NCI-H510A treated with DMSO at 0.1 percent for 48 hours (cell line): ENCODE results near the gene FILIP1L.

Experiments used
- DNase-seq: peaks from one replicate; lab custom pipeline; 2025; lab: John Stamatoyannopoulos, UW

Gene FILIP1L

DNA sequence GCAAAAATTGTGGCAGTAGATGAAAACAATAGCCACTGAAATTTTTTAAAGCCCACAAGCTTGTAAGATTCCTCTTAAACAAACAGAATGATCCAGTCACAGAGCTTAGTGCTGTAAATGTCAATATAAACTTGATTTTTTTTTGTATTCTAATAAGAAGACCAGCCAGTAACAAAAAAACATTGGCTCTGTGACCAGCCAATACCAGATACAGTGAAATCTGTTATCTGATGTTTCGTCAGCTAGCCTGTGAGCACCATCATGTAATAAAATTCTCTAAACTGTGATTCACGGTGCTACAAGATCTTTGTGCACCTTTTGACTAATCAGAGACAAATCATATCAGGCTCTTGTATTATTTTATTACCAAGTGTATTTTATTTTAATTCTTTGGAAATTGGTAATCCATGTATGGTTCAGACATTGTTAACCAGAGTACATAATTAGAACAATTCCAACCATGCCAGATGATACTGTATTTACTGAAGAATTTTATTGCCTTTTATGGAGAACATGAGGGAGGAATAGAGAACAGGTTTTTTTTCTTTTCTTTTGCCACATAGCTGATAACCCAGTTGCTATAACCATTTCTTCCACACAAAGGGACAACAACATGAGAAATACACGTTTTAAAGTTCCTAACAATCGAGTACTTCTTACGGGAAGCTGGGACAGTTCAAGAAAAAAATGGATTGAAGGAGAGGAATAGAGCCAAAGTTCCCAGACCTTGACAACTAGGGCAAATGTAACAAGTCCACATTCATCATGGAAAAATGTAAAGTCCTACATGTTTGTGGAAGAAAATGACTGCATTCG is 71.9 kb downstream of the FILIP1L start:
- DNase-seq = no peak

DNA sequence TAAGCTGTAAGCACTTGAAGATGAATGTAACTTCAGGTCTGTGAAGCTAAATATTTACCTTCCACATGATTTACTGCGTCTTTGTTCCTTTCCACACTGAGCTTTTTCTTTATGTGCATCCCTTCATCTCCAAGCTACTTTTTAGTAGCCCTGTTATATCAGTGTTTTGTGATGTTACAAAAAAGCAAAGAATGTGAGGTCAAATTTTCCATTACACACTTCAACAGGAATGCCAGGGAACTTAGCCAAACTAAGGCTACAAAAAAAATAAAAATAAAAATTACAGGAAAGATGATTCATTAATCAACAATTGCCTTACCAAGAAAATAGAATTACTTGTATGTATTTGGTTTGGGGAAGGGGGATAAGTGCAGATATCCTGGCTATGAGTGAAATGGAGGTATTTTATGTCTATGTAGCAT is 73.0 kb downstream of the FILIP1L start:
- no peak for DNase-seq

DNA sequence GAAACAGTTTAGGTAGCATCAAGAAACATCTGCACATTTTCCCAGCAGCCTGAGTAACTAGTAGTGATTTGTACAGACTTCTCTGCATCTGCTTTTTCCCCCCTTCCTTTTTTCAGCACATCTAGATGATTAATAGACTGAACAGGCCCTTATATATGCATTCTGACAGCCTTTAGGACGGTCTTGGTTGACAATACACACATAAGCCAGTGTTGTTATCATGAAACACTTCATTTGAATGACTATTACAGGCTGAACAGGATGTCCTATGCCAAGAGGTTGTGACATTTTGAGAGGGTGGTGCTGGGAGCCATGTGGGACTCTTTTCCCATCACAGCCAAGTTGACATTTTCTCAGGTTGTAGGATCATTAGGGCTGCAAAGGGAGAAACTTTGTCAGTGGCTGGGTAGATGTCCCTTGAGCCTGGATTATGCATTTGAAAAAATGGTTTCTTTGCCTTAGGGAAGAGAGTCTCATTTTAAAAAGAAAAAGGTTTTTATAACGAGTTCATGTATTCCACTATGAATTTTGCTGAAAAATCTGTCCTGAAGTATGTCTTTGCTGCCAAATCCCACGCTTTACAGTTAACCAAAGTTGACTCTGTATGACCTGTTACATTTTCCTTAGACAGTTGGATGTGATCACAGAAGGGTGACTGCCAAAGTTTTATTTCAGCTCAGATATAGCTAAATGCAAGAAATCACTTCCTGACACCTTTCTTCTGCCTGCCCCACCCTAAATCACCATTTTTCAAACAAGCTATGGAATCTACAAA is 73.7 kb downstream of the FILIP1L start:
- no peak for DNase-seq

DNA sequence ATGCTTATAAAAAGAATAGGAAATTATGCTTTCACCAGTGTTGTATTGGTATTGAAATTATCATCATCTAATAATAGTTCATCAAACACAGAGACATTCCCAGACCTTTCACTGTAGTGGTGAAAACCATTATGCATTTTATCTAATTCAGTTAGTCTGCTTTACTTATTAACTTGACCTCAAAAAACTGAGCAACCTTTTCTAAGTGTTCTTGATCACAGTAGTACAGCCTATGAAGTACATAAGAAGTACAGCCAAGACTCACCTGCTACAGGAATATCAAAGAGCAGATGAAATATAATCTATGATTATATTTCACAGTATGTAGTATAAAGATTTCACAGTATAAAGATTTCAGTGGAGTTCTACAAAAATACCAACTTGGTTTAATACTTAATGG is 75.2 kb downstream of the FILIP1L start:
- DNase-seq = no peak

DNA sequence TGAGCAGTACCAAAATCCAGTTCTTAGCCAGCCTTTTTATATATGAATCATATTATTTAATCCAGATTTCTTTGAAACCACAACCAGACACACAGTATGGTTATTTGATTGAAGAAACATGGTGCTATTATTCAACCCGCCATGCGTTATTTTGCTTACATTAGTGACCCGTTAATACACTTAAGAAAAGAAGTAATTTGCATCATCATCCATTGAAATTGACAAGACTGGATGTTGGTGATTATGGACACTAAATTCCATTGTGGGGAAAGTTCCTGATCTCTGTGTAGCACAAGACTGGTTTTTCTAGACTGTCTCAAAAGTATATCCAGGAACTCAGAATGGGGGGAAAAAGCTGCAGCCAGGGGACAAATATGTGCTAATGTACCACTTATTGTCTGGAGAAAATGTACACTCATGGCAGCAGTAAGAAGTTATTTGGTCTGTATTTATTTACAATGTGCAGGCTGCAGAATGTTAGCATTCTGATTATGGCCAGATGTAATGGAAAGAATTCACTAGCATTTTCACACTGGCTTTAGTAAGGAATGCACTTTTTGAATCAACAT is 80.3 kb downstream of the FILIP1L start:
- DNase-seq = no peak

DNA sequence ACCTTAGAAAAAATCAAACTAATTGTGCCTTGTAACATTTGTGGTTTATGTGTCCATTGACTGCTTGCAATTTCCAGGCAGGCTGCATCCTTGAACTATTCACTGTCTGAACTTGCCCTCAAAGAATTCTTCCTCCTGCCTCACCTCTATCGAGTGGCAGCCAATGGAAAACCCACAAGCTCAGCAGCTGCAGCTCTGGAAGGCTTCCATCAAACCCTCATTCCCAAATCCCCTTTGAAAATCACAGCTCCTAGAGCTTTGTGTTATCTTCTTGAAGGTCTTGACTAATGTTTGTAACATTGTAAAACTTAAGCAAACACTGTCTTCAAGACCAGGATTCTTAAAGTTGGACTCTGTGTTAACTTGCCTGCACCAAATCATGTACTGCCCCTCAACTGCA is 81.1 kb downstream of the FILIP1L start:
- no peak for DNase-seq

DNA sequence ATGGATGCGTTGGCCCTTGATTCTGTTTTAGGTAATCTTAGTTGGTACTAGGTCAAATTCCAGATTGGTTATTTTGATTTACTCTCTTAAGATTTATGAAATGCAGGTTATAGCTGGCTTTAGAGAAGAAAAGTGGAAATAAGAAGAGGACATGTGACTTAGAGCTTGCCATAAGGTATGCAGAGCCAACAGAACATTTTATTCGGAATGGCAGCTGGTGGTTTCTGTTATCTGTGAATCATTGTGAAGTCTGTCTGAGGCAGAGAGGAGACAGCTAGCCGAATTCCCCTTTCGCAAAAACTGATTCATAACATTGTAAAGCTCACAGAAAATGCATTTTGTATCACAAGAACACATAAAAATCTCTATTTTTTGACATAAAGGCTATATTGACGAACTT is 82.1 kb downstream of the FILIP1L start:
- DNase-seq = no peak

DNA sequence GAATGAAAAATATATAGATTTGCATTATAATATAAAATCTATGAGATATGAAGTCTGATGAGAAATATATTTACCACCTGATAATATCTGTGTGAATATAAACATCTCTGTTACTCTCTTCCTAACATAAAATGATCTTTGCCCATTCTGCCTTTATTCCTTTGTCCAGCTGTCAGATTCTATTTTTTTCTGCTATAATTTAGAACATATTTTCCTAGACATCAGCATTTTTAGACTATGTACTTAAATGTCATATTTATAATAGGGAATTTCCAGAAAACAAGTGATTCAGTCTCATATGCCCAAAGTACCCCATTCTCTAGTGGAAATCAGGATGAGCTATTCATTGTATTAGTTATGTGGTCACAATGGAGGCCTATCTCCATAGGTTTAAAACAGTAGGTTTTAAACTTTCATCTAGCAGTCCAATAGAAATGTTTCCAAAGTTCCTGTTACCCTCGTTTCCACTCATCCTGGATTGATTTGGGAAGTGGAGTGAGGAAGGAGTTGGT is 83.3 kb downstream of the FILIP1L start:
- no peak for DNase-seq

DNA sequence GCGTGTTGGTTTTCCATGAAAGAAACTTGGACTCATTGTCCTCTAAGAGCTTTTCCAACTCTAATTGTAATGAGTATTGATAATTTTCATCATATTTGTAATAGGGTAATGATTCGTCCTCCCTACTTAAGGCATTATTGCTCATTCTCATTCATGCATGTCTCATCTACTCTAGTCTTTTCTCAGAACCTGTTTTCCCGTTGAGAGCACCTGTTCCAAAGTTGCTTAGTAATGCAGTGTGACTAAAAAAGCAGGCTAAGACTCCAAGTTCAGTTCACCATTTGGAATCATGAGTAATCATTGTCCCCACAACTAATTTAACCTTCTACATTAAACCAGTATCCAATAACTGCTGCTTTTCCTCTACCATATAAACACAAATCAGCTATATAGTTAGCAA is 84.0 kb downstream of the FILIP1L start:
- DNase-seq = peak; percentile 15

DNA sequence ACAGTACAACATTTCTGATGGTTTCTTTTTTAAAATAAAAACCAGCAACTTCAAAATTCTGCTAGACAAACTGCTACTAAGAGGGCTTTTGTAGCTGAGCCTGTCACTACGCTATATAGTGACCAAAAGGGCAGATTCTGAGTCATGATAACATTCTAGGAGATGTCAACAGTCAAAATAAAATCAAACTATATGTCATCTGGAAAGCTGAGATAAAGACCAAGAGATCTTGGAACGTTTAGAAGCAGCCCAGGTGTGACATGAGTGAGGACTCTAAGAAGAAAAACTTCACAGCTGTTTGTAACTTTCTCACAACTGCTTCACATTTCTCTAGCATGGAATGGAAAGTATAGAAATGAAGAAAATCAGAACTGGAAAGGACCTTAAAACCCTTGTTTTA is 84.6 kb downstream of the FILIP1L start:
- DNase-seq = no peak

DNA sequence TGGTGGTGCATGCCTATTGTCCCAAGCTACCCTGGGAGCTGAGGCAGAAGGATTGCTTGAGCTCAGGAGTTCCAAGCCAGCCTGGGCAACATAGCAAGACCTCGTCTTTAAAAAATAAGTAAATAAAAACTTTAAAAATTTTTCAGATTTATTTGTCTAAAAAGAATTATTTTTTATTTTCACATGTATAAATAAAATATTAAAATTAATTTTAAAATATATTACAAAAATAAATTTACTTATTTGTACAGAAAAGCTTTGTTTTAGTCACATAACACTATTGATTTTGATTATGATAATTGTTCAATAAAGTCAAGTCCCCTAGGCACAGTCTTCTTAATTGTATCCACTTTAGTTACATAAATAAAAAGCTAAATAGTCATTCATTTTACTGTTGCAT is 85.2 kb downstream of the FILIP1L start:
- no peak for DNase-seq

DNA sequence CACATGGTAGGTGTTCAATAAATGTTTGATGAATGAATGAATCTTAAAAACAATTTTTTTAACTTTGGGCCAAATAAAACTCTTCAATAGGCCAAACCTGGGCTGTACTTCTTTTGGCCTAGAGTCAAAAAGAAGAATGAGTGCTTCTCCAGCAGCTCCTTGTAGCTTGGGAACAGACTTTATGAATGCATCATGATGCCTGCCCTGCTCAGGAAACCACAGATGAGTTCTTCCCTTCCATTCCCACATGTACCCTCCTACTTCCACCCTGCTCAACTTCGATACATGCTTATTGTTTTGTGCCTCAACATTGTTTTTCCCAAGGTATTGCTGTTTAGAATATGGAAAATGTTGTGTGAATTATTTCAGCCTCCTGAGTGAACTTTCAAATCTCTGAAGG is 87.0 kb downstream of the FILIP1L start:
- DNase-seq = no peak

DNA sequence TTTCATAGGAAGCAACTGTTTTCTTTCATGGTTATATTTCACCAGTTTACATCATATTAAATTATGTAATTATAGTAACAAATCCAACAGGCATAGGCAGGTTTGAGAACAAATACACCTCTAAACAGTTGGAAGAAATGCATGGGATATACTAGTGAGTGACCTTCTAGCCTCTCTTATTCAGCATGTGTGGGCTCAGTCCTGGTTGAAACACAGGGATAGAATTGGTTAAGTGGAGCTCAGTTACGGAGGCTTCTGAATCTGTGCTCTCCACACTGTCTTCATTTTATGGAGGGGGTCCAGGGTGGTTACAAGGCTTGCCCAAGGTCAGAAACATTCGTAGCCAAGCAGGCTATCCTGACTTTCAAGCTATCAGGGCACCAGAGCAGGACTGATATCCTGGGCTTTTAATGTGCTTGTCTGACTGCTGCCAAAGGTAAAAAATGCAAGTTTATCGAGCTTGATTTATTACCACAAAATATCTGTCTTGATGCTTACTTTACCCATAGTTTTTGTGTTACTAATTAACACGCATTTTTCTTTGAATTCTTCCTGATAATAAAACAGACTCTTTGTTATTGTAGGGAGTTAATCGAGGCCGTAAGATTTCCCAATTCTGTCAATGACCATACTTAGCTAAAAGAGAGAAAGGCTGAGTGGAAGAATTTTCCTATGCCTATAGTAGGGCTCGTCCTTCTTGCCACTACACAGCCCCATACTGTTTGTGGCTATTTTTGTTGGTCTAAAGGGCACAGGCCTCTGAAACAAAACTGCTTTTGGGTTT is 89.6 kb downstream of the FILIP1L start:
- DNase-seq = no peak

DNA sequence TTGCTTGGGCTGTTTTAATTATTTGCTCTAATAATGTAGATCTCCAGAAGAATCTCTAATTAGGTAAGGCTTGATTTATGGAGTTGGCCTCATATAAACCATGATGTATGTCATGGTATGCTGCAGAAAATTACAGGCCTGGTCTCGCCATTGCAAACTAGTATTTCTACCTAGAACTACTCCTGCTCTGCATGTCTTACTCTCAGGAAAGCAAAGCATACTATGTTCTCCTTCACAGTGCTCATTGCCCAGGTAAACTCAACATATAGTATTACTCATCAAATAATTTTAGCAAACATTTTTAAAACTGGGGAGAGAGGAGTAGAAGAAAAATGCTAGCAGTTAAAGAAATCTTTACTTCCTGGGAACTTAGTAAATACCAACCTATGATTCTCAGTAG is 90.7 kb downstream of the FILIP1L start:
- no peak for DNase-seq

DNA sequence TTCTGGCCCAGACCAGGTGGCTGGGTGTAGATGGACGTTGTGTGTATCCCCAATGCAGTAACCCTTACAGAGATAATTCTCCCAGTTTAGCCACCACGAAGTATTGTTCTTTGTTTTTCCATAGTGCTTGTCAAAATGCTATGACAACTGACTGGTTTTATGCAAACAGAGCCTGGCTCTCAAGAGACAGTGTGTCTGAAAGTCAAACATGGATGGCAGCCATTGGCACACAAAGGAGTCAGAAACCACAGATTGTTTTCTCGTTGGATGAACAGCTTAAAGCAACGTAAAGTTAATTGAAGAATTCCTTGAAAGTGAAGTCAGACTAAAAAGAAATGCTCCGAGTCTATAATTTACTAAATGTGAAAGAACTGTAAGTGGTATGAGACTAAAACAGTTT is 91.2 kb downstream of the FILIP1L start:
- DNase-seq = peak; percentile 68

DNA sequence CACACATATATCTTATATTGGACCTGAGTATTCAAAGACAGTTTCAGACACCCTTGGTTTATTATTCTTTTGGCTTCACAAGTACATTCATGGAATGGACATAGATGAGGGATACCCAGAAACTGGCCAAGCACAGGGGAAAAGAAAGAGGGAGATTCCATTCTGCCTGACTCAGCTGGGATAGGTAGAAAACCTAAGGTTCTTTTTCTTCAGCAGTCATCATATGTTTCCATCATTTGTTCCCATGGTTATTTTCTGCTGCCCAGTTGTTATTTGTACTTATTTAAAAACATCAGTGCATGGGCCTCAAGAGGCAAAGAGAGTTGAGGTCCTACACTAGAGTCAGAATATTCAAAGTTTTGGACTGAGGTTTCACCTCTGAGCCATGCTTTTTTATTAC is 91.8 kb downstream of the FILIP1L start:
- no peak for DNase-seq

DNA sequence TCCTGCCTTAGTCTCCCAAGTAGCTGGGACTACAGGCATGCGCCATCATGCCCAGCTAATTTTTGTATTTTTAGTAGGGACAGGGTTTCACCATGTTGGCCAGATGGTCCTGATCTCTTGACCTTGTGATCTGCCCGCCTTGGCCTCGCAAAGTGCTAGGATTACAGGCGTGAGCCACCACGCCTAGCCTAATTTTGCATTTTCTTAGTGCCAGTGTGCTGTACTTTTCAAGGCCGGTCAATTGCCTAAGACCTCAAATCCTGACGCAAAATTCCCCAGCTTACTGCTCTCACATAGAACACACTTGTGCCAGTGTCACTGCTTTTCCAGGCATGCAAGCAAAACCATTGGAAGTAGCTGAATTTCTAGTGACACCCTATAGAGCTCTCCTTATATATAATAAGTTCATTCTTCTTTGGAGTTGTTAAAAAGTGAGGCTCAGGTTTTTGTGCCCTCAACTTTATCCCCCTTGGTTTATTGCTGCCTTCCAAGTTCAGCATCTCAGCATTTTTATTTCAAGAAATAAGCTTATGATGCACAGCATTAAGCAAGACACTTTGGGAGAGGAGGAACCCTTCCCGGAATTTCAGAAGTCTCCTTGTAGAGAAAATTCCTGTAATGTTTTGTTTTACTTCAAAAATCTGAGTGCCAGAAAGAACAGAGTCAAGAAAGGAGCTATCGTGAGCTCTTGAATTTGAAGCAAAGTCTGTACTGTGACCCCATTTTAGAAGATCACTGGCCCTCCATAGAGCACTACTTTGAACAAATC is 93.2 kb downstream of the FILIP1L start:
- DNase-seq = no peak

DNA sequence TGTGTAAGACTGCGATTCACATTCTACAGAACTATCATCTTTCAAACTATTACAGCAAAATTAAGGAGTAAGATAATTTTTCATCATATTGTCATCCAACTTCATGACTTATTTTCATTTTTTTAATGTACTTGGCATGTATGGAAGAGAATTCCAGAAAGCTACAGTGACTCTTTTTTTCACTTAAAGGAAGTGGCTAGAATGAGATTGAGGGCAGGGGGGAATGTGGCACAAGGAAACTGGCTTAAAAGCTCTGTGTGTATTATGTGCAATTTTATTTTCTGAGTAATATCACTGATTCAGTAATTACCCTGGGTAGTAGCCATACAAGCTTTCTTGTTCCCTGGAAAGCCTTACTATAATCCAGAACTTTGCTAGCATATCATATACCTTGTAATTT is 94.6 kb downstream of the FILIP1L start:
- no peak for DNase-seq

DNA sequence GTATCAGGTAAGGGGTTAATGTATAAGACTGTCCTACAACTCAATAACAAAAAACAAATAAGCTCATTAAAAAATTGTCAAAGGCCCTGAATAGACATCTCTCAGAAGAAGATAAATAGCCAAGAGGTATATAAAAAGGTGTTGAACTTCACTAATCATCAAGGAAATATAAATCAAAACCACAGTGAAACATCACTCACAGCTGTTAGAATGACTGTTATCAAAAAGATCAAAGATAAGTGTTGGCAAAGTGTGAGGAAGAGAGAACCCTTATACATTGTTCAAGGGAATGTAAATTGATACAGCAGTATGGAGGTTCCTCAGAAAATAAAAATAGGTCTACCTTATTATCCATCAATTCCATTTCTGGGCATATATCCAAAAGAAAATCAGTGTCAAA is 95.5 kb downstream of the FILIP1L start:
- no peak for DNase-seq

DNA sequence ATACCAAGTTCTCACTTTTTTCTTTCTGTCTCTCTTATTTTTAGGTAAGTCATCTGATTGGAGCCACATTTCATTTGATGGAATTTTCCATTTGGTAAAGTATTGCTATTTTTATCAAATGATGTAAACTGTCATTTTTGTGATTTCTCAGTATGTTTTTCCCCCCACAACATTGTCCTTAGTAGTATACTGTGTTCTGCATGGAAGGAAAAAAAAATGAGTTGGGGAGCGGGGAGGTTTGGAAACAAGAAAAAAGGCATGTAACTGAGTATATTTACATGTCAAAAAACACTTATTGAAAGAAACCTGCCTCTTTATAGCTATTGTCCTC is 104.2 kb downstream of the FILIP1L start:
- DNase-seq = no peak

DNA sequence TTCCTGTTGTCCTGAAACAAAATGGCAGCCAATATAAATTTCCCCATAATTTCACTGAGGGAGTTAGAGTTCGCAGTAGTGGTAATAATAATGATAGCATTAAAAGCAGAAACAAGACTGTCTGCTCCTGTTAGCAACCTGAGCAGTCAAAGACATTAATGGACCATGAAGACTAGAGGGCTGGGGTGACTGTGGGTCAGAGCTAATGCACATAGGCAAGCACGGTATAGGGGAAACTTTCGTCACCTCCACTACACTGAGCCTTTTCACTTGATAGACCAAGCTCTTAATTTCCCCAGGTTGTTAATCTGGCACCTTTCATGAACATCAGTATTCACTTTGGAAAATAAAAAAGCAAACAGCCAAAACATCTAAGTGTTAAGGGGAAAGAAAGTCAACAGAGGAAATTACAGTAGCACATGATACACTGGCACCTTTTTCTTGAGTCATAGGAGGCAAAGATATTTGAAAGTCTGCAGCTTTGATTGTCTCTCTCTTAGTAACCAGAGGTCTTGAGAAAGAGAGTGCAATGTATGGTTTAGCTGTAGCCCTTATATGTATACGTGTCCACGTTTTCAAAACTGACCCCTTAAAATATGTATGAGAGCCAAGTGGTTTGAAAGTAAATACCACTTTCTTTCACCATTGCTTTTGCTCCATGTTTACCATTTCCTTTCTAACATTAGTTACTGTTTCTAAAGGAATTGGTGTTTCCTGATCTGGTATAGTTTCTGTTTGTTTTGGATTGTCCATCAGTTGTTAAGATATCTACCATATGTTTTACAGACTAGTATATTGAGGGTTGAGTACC is 104.8 kb downstream of the FILIP1L start:
- no peak for DNase-seq
